DMS153 (cell line): ENCODE data around the gene RTN4RL2.

ENCODE experiments used
- DNase-seq: peaks from one replicate; lab custom pipeline; 2025; lab: John Stamatoyannopoulos, UW

The RTN4RL2 gene

GRCh38 chr11:57460022-57460757, at the start of gene RTN4RL2:
RTN4RL2 (plus strand) TSS chr11:57460528; CDS start chr11:57460866, 338 bp downstream.
- no peak for DNase-seq

GRCh38 chr11:57413681-57414080, 46.6 kb upstream of the RTN4RL2 start:
- DNase-seq, result no peak

DNA sequence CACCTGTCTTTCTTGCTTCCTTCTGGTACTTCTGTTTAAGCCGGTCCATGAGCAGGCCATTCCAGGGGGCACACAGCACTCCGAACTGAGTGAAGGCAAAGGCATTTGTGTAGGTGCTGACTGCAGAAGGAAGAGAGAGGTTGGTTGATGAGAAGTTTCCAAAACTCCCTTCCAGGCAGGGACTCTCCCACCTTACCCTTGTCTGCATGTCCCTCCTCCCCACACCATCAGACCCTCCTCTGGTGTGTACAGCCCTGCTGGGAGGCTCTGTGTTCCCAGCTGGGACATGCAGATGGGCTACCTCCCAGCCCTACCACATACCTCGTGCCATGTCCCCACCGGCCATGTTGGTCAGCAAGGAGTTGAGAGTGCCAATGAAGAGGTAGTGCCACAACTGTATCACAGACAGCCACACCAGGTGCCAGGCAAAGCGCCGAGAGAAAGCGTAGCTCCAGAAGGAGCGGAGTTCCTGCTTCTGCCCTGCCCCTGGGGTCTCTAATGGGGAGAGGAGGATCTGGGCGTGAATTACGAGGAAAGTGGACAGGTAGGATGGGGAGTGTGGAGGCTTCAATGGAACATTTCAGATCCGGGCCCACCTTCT, 45.6 kb upstream of the RTN4RL2 start:
- no peak for DNase-seq

DNA sequence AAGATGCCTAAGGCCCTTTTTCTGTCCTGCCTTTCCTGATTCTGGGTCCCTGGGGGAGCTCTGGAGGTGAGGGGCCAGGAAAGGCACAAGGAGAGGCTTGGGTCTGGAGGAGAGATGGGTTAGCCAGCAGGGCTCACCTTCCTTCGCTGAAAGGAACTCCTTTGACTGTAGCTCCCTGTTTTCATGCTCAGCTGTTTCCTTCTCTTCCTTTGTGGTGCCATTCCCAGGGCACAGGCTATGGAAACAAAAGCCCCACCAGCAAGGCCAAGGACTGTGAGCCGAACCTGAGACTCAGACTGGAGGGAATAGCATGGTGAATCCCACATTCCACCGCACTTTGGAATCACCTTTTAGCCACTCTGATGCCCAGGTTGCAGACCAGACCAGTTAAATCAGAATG, 43.9 kb upstream of the RTN4RL2 start:
- no peak for DNase-seq

DNA sequence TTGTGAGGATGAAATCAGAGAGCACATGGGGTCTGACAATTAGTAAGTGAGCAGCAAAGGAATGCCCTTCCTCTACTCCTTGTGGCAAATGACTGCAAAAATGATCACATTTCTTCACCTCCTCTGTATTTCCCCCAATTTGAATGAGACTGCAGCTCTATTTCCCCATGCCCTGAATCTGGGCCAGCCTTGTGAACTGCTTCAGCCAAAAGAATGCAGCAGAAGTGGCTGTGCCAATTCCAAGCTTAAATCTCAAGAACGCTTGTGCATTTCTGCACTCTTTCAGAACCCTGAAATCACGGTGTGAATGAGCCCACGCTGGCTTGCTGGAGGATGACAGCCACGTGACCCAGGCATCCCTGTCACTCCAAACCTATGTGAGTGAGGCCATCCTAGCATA, 43.3 kb upstream of the RTN4RL2 start:
- DNase-seq, result no peak

GRCh38 chr11:57418131-57418530, 42.2 kb upstream of the RTN4RL2 start:
- no peak for DNase-seq

DNA sequence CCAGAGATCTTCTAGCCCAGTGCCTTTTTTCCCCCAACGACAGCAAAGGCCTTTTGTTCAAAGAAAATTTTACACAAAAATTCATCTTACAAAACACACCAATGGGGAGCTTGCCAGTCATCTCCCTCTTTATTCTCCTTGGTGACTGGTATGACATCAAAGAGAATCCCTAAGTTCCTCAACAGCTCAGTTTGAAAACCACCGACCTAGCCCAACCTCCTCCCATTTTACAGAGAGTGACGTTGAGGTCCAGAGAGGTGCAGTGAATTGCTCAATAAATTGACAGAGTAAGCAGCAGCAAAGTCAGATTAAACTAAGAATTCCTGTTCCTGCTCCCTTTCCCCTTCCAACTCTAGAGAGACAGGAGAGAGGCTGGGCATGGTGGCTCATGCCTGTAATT, 41.2 kb upstream of the RTN4RL2 start:
- DNase-seq, result no peak

DNA sequence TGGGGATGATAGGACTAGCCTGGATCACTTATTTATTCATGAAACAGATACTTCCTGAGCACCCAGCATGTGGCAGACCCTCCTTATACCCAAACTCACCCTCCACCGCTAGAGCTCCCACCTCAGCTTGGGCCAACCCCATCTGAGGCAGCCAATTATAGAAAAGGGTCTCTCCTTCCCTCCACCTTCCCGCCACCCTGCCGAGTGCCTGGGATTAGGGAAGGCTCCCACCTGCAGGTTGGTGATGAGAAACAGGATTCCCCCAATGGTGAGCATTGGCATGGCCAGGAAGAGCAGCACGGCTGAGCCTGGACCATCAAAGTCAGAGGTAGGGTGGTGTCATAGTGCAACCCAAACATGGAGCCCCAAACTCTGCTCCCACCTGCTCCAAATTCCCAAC, 39.3 kb upstream of the RTN4RL2 start:
- no peak for DNase-seq

GRCh38 chr11:57421805-57422204, 38.5 kb upstream of the RTN4RL2 start:
- no peak for DNase-seq

- DNase-seq, result no peak
These were observed 37.7 kb upstream of the RTN4RL2 start for GRCh38 chr11:57422669-57423068.

GRCh38 chr11:57424137-57424791, 36.1 kb upstream of the RTN4RL2 start:
- DNase-seq, result no peak

DNA sequence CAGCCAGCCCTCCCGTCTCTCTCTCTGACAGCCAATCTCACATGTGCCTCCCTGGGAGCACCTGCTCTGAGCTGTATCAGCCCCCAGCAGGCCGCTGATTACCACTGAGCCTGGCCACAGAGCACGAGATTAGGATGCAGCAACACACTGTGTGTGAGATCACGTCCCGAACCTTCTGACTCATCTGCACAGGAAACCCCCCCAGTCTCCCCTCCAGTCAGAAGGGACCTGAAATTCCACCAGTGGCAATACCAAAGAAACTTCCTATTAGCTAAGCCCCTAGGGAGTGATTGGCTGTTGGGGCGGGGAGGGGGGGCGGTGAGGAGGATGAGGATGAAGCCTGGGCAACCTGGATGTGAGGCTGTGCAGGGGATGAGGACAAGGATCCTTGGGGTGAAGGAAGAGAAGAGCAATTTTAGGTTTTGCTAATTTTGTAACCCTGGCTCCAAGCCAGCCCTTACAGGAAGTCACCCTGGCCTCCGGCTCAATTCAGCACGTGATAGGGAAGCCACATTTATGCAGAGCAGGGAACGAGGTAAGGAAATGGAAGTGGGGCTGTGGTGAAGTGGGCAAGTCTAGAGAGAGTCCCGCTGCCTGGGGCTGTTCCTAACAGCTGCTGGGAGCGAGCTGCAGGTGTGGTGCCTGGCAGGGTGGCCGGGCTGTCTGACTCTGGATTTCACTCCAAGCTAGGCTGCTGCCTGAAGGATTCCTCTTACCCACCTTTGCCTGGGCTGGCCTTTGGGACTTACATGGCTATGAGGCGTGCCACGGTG, 35.4 kb upstream of the RTN4RL2 start:
- peak; percentile 43 for DNase-seq

- no peak for DNase-seq
These were observed 34.5 kb upstream of the RTN4RL2 start for GRCh38 chr11:57425565-57426438.

- peak; percentile 26 for DNase-seq
These were observed 33.8 kb upstream of the RTN4RL2 start for GRCh38 chr11:57426439-57426928.

GRCh38 chr11:57426929-57427726, 33.2 kb upstream of the RTN4RL2 start, which contains the start of gene SLC43A3:
SLC43A3 (minus strand) TSS chr11:57427121; CDS start chr11:57426172, 949 bp downstream.
- DNase-seq, result peak; percentile 25

- DNase-seq, result no peak
These were observed 32.6 kb upstream of the RTN4RL2 start for GRCh38 chr11:57427727-57428082.

DNA sequence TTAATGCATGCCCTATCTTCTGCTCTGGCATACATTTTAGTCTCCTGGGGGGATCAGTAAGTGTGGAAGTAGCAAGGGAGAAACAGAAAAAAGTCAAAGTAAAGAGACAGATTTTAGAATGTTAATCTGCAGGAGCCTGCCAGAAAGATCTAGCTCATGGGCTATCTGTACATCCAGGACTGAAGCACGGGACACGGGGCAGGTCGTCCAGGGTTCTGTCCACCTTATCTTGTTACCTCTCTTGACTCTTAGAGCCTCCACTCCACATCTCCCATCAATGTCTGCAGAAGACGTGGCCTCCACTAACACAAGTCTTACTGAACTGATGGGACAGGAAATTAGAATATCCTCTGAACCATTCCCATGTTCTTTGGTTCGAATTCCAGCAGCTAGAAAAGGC, 31.7 kb upstream of the RTN4RL2 start:
- no peak for DNase-seq

- DNase-seq, result peak; percentile 34
These were observed 30.4 kb upstream of the RTN4RL2 start for GRCh38 chr11:57429946-57430345.

- no peak for DNase-seq
These were observed 29.4 kb upstream of the RTN4RL2 start for GRCh38 chr11:57430952-57431351.

GRCh38 chr11:57432149-57432561, 28.2 kb upstream of the RTN4RL2 start:
- DNase-seq, result no peak
